ENCODE data around the gene ERVV-1. TPM values are rescaled to one million over a fixed set of nuclear protein-coding genes. Genes with fewer than 3 reads are reported as not detected.
"Not testable (repeated sequence)": the region's sequence is repeated elsewhere in the genome, so short reads cannot be mapped to it uniquely, and the experiment has no call there.

Gene ERVV-1
- total RNA-seq, 1 donor from 2014 or later: not detected

GRCh38 chr19:53015730-53016129 lies 2.0 kb downstream of the ERVV-1 start:
- H3K4me3 ChIP-seq (ENCODE audit: low read depth, low read length): no peak overlapping the region
- no peak for TF ChIP-seq CTCF (conservative IDR thresholded peaks at IDR 0.05; ENCODE audit: low read depth, low read length)

GRCh38 chr19:53019684-53020083 lies 6.0 kb downstream of the ERVV-1 start:
- DNase-seq (ENCODE audit: low read depth): no peak
- peak; percentile 18 for TF ChIP-seq CTCF (conservative IDR thresholded peaks at IDR 0.05; ENCODE audit: low read depth, low read length)
- H3K4me3 ChIP-seq (ENCODE audit: low read depth, low read length): no peak overlapping the region

More at GRCh38 chr19:53015730-53016129, 2.0 kb downstream of the ERVV-1 start:
- DNase-seq (ENCODE audit: low read depth): no peak

- DNase-seq (ENCODE audit: low read depth); H3K4me3 ChIP-seq (ENCODE audit: low read depth, low read length): not testable (repeated sequence)
Measured at GRCh38 chr19:53028306-53028705, 14.6 kb downstream of the ERVV-1 start.

- no peak for DNase-seq (ENCODE audit: low read depth)
- TF ChIP-seq CTCF (conservative IDR thresholded peaks at IDR 0.05; ENCODE audit: low read depth, low read length): no peak
- no peak overlapping the region for H3K4me3 ChIP-seq (ENCODE audit: low read depth, low read length)
Measured at GRCh38 chr19:53034054-53034453, 20.3 kb downstream of the ERVV-1 start.

GRCh38 chr19:53034948-53035675 lies 21.4 kb downstream of the ERVV-1 start:
- no peak overlapping the region for H3K4me3 ChIP-seq (ENCODE audit: low read depth, low read length)
- DNase-seq (ENCODE audit: low read depth): no peak
- TF ChIP-seq CTCF (conservative IDR thresholded peaks at IDR 0.05; ENCODE audit: low read depth, low read length): no peak

- peak overlapping the region; percentile 55 for H3K4me3 ChIP-seq (ENCODE audit: low read depth, low read length)
- DNase-seq (ENCODE audit: low read depth): no peak
- TF ChIP-seq CTCF (conservative IDR thresholded peaks at IDR 0.05; ENCODE audit: low read depth, low read length): no peak
Measured at GRCh38 chr19:53037101-53038097, 23.7 kb downstream of the ERVV-1 start.

GRCh38 chr19:53041366-53041765 lies 27.6 kb downstream of the ERVV-1 start:
- TF ChIP-seq CTCF (conservative IDR thresholded peaks at IDR 0.05; ENCODE audit: low read depth, low read length): no peak
- H3K4me3 ChIP-seq (ENCODE audit: low read depth, low read length): no peak overlapping the region
- no peak for DNase-seq (ENCODE audit: low read depth)

Measured in epithelial cell of proximal tubule (primary cell).